Astrocyte of the hippocampus (primary cell): ENCODE data around the gene ZNF521.

Source experiments
- DNase-seq: peaks from one replicate; pipeline ENCODE4 v3.0.0; 2011; ENCODE audit warnings: low read depth, low spot score

Gene ZNF521

GRCh38 chr18:25351777-25352628 lies at the start of gene ZNF521:
ZNF521 (minus strand) TSS chr18:25352166; CDS start chr18:25350946, 1,220 bp downstream.
- peak; percentile 96 for DNase-seq

GRCh38 chr18:25399554-25399953 lies 47.6 kb upstream of the ZNF521 start:
- peak; percentile 9 for DNase-seq

- DNase-seq = no peak
These were observed 40.2 kb upstream of the ZNF521 start for GRCh38 chr18:25392192-25392591.

GRCh38 chr18:25373432-25374179 lies 21.6 kb upstream of the ZNF521 start:
- no peak for DNase-seq

GRCh38 chr18:25370391-25370790 lies 18.4 kb upstream of the ZNF521 start:
- DNase-seq = no peak

- DNase-seq = no peak
These were observed 13.3 kb upstream of the ZNF521 start for GRCh38 chr18:25365242-25365641.

GRCh38 chr18:25364732-25365131 lies 12.8 kb upstream of the ZNF521 start:
- DNase-seq = no peak

- no peak for DNase-seq
These were observed 8.4 kb upstream of the ZNF521 start for GRCh38 chr18:25360301-25360899.

GRCh38 chr18:25353080-25353479 lies 1.1 kb upstream of the ZNF521 start:
- no peak for DNase-seq

GRCh38 chr18:25352629-25353005 lies 651 bp upstream of the ZNF521 start:
- DNase-seq = no peak

- DNase-seq = no peak
These were observed 638 bp downstream of the ZNF521 start for GRCh38 chr18:25351280-25351775.

- peak; percentile 86 for DNase-seq
These were observed 1.3 kb downstream of the ZNF521 start for GRCh38 chr18:25350489-25351251.

- peak; percentile 61 for DNase-seq
These were observed 2.0 kb downstream of the ZNF521 start for GRCh38 chr18:25349926-25350487.

- DNase-seq = peak; percentile 77
These were observed 2.6 kb downstream of the ZNF521 start for GRCh38 chr18:25349131-25349925.

- DNase-seq = no peak
These were observed 3.4 kb downstream of the ZNF521 start for GRCh38 chr18:25348386-25349130.

- no peak for DNase-seq
These were observed 5.4 kb downstream of the ZNF521 start for GRCh38 chr18:25346561-25346960.

- DNase-seq = peak; percentile 5
These were observed 6.7 kb downstream of the ZNF521 start for GRCh38 chr18:25345081-25345866.

- DNase-seq = no peak
These were observed 10.1 kb downstream of the ZNF521 start for GRCh38 chr18:25341831-25342230.

GRCh38 chr18:25340762-25341161 lies 11.2 kb downstream of the ZNF521 start:
- no peak for DNase-seq
